ENCODE results near the gene HJURP. TPM values are rescaled to one million over a fixed set of nuclear protein-coding genes. Genes with fewer than 3 reads are reported as not detected.

HJURP gene
- total and polyA plus RNA-seq, 9 of the 15 experiments (the other 6 are each of a cell fraction or from before 2014, with no cell fraction given) = 13.8 to 102 (median 28.3) TPM

- no peaks in the 10 kb centered on the region for H3K9me3 ChIP-seq (replicated peaks; ENCODE audit: control insufficient read depth, insufficient read depth, low read depth, low read length)
- 9% methylated on average over 9 of the region's 13 CpGs for WGBS (ENCODE audit: insufficient coverage, low coverage, missing lambda C conversion rate)
- CTCF ChIA-PET (ENCODE audit: low intra/inter-chr PET ratio) = no interaction called here
Measured at GRCh38 chr2:233795735-233796171, 58.6 kb downstream of the HJURP start.

More at GRCh38 chr2:233795735-233796171, 58.6 kb downstream of the HJURP start:
- H3K27ac ChIP-seq (ENCODE audit: extremely low read depth, low read depth, low read length) = no peak overlapping the region
- H3K9ac ChIP-seq (ENCODE audit: insufficient read depth in 1 of 2, low read depth in 2 of 2, low read length in 2 of 2) = no peak overlapping the region
- peaks cover 0 to 38% of the 10 kb centered on the region in 2 experiments; a peak in 2 of 5 replicates for H3K27me3 ChIP-seq (ENCODE audit: control insufficient read depth in 2 of 2, insufficient read depth in 2 of 2, low read length in 2 of 2)
- no peak overlapping the region for H3K4me3 ChIP-seq
- no peaks in the 10 kb centered on the region for H4K20me1 ChIP-seq (replicated peaks; ENCODE audit: control insufficient read depth, insufficient read depth, low read length)
- no peak overlapping the region for H3K4me2 ChIP-seq (ENCODE audit: insufficient read depth, low read length)
- no peaks in the 10 kb centered on the region; a peak in 1 of 5 replicates for H3K4me1 ChIP-seq (replicated peaks in 1 of 2; ENCODE audit: control insufficient read depth in 2 of 2, insufficient read depth in 2 of 2, low read length in 2 of 2)
- no peak overlapping the region for H2AFZ ChIP-seq (ENCODE audit: low read depth, low read length)
- H3K36me3 ChIP-seq (ENCODE audit: control insufficient read depth, insufficient read depth, low read length) = no peaks in the 10 kb centered on the region
- ATAC-seq (no peak), FAIRE-seq (no peak), DNase-seq (ENCODE audit: extremely low read depth in 1 of 4, low spot score in 3 of 4) (no peak)
- H3K9me1 ChIP-seq (ENCODE audit: control insufficient read depth, insufficient read depth, low read length) = no peaks in the 10 kb centered on the region
- POLR2A ChIA-PET = no interaction called here
- no peaks in the 10 kb centered on the region for H3K79me2 ChIP-seq (ENCODE audit: control insufficient read depth, insufficient read depth, low read length)
- in situ Hi-C loops (cut with MboI) = no loop called here
- no peak for TF ChIP-seq ZC3H8 (IDR thresholded peaks at IDR 0.05)
- TF ChIP-seq STAG1 (CRISPR knock-in tag; IDR thresholded peaks at IDR 0.05; ENCODE audit: borderline replicate concordance) = no peak
- no peak for TF ChIP-seq ZNF384 (IDR thresholded peaks at IDR 0.05; ENCODE audit: low read depth, low read length)
- TF ChIP-seq ZNF124 (CRISPR knock-in tag; IDR thresholded peaks at IDR 0.05) = no peak
- TF ChIP-seq ZNF12 (CRISPR knock-in tag; IDR thresholded peaks at IDR 0.05) = no peak
- no peak for TF ChIP-seq REST (IDR thresholded peaks at IDR 0.05; ENCODE audit: borderline replicate concordance)
- no peak for TF ChIP-seq REST (CRISPR knock-in tag; IDR thresholded peaks at IDR 0.05; ENCODE audit: low read depth)
- no peak for TF ChIP-seq NFATC3 (IDR thresholded peaks at IDR 0.05)
- no peak for TF ChIP-seq DDX20 (tag; IDR thresholded peaks at IDR 0.05; ENCODE audit: low read depth)
- TF ChIP-seq LARP7 (IDR thresholded peaks at IDR 0.05) = no peak
- TF ChIP-seq ELF4 (CRISPR knock-in tag; IDR thresholded peaks at IDR 0.05) = no peak
- TF ChIP-seq KLF10 (CRISPR knock-in tag; IDR thresholded peaks at IDR 0.05) = no peak
- no peak for TF ChIP-seq ZNF280B (CRISPR knock-in tag; IDR thresholded peaks at IDR 0.05)
- no peak for TF ChIP-seq MCM7 (IDR thresholded peaks at IDR 0.05)
- no peak for TF ChIP-seq ZKSCAN3 (CRISPR knock-in tag; IDR thresholded peaks at IDR 0.05)
- no peak for TF ChIP-seq GABPA (tag; conservative IDR thresholded peaks at IDR 0.05; ENCODE audit: low read depth)
- intact Hi-C loops (cut with micrococcal nuclease) = no loop called here
- no TSS peak for BruUV-seq (replicated peaks)

All from K562 (cell line).